SKM-1 treated with dmso at 0.1 percent for 144 hours (cell line): ENCODE results near the gene ZNF764.
"Not testable (repeated sequence)": the region's sequence is repeated elsewhere in the genome, so short reads cannot be mapped to it uniquely, and the experiment has no call there.

Experiments
- DNase-seq: peaks from one replicate; lab custom pipeline; 2025; ENCODE audit not compliant: unreplicated experiment; lab: John Stamatoyannopoulos, UW

Gene ZNF764

GRCh38 chr16:30557957-30558788, at the start of gene ZNF764:
TSS of gene ZNF764 (minus strand) at chr16:30558374. CDS start at chr16:30558182, 192 bp downstream.
- peak; percentile 95 for DNase-seq

GRCh38 chr16:30606004-30606403, 47.8 kb upstream of the ZNF764 start:
- DNase-seq: no peak

GRCh38 chr16:30605158-30605557, 47.0 kb upstream of the ZNF764 start:
- DNase-seq: no peak

- no peak for DNase-seq
Observed at GRCh38 chr16:30604316-30604947, 46.3 kb upstream of the ZNF764 start.

- no peak for DNase-seq
Observed at GRCh38 chr16:30603945-30604315, 45.8 kb upstream of the ZNF764 start.

- no peak for DNase-seq
Observed at GRCh38 chr16:30602616-30603277, 44.6 kb upstream of the ZNF764 start.

- no peak for DNase-seq
Observed at GRCh38 chr16:30601966-30602365, 43.8 kb upstream of the ZNF764 start.

GRCh38 chr16:30600929-30601328, 42.8 kb upstream of the ZNF764 start:
- DNase-seq: no peak

GRCh38 chr16:30600215-30600614, 42.0 kb upstream of the ZNF764 start:
- no peak for DNase-seq

GRCh38 chr16:30592871-30593270, 34.7 kb upstream of the ZNF764 start:
- DNase-seq: no peak

- not testable (repeated sequence) for DNase-seq
Observed at GRCh38 chr16:30590869-30591268, 32.7 kb upstream of the ZNF764 start.

- not testable (repeated sequence) for DNase-seq
Observed at GRCh38 chr16:30589582-30589981, 31.4 kb upstream of the ZNF764 start.

- no peak for DNase-seq
Observed at GRCh38 chr16:30588651-30589050, 30.5 kb upstream of the ZNF764 start.

- DNase-seq: peak; percentile 99
Observed at GRCh38 chr16:30585400-30586191, 27.4 kb upstream of the ZNF764 start, which contains the start of gene ZNF785. TSS of gene ZNF785 (minus strand) at chr16:30585697. CDS start at chr16:30585611, 86 bp downstream.

- DNase-seq: no peak
Observed at GRCh38 chr16:30585022-30585399, 26.8 kb upstream of the ZNF764 start.

- DNase-seq: no peak
Observed at GRCh38 chr16:30582611-30583340, 24.6 kb upstream of the ZNF764 start.

GRCh38 chr16:30581457-30581856, 23.3 kb upstream of the ZNF764 start:
- DNase-seq: no peak

GRCh38 chr16:30574678-30575077, 16.5 kb upstream of the ZNF764 start:
- no peak for DNase-seq

- peak; percentile 92 for DNase-seq
Observed at GRCh38 chr16:30571445-30572322, 13.5 kb upstream of the ZNF764 start, which contains the start of gene ZNF688. TSS of gene ZNF688 (minus strand) at chr16:30571714. CDS start at chr16:30571629, 85 bp downstream.
